ENCODE measurements around the gene PIGW.
"Not testable (repeated sequence)": the region's sequence is repeated elsewhere in the genome, so short reads cannot be mapped to it uniquely, and the experiment has no call there.

The PIGW gene

GRCh38 chr17:36534840-36535668 is at the start of gene PIGW, which contains the start of gene MYO19:
Gene PIGW (plus strand): TSS chr17:36534987. CDS start chr17:36537102, 2,115 bp downstream.
Gene MYO19 (minus strand): TSS chr17:36534868. CDS start chr17:36532538, 2,330 bp downstream.
- DNase-seq (ENCODE audit: low read depth) = no peak

GRCh38 chr17:36485027-36485426 is 49.8 kb upstream of the PIGW start:
- DNase-seq (ENCODE audit: low read depth) = no peak

- DNase-seq (ENCODE audit: low read depth) = no peak
Measured at GRCh38 chr17:36485805-36486203, 49.0 kb upstream of the PIGW start.

GRCh38 chr17:36486204-36487194 is 48.3 kb upstream of the PIGW start, which contains the start of gene ZNHIT3:
Gene ZNHIT3 (plus strand): TSS chr17:36486681. CDS start chr17:36486700, 19 bp downstream.
- DNase-seq (ENCODE audit: low read depth) = peak; percentile 55

GRCh38 chr17:36493956-36494355 is 40.8 kb upstream of the PIGW start:
- no peak for DNase-seq (ENCODE audit: low read depth)

- DNase-seq (ENCODE audit: low read depth) = no peak
Measured at GRCh38 chr17:36494674-36495073, 40.1 kb upstream of the PIGW start.

GRCh38 chr17:36495076-36495578 is 39.7 kb upstream of the PIGW start:
- DNase-seq (ENCODE audit: low read depth) = no peak

GRCh38 chr17:36496018-36496789 is 38.6 kb upstream of the PIGW start:
- DNase-seq (ENCODE audit: low read depth) = no peak

GRCh38 chr17:36498155-36498554 is 36.6 kb upstream of the PIGW start:
- no peak for DNase-seq (ENCODE audit: low read depth)

- no peak for DNase-seq (ENCODE audit: low read depth)
Measured at GRCh38 chr17:36498560-36499300, 36.1 kb upstream of the PIGW start.

GRCh38 chr17:36500745-36501225 is 34.0 kb upstream of the PIGW start:
- no peak for DNase-seq (ENCODE audit: low read depth)

- DNase-seq (ENCODE audit: low read depth) = no peak
Measured at GRCh38 chr17:36501351-36501750, 33.4 kb upstream of the PIGW start.

- no peak for DNase-seq (ENCODE audit: low read depth)
Measured at GRCh38 chr17:36501963-36502362, 32.8 kb upstream of the PIGW start.

- DNase-seq (ENCODE audit: low read depth) = no peak
Measured at GRCh38 chr17:36503456-36504155, 31.2 kb upstream of the PIGW start.

GRCh38 chr17:36504156-36504545 is 30.6 kb upstream of the PIGW start:
- no peak for DNase-seq (ENCODE audit: low read depth)

- no peak for DNase-seq (ENCODE audit: low read depth)
Measured at GRCh38 chr17:36505171-36505570, 29.6 kb upstream of the PIGW start.

GRCh38 chr17:36506249-36506826 is 28.4 kb upstream of the PIGW start:
- DNase-seq (ENCODE audit: low read depth) = no peak

- DNase-seq (ENCODE audit: low read depth) = no peak
Measured at GRCh38 chr17:36506831-36507230, 28.0 kb upstream of the PIGW start.

GRCh38 chr17:36507266-36507665 is 27.5 kb upstream of the PIGW start:
- no peak for DNase-seq (ENCODE audit: low read depth)

GRCh38 chr17:36508439-36508838 is 26.3 kb upstream of the PIGW start:
- DNase-seq (ENCODE audit: low read depth) = not testable (repeated sequence)

Measured in HS-27A (cell line).